K562 (cell line): ENCODE results near the gene KRT81.

Experiments used
- FOXM1 ChIP-seq, 2 experiments: fragments of 450-650 bp in 1 of 2; sonication (generic) in 1 of 2; formaldehyde crosslinking in 1 of 2; IDR thresholded peaks; 2 replicates each; pipeline versions ENCODE4 v1.6.1 to v1.9.0; 2017 to 2022; ENCODE audit warnings: low read depth in 2 of 2, mild to moderate bottlenecking in 2 of 2, missing genetic modification reagents in 1 of 2, moderate library complexity in 1 of 2
- NFE2L1 ChIP-seq: fragments of 450-650 bp; IDR thresholded peaks from 2 replicates; pipeline ENCODE4 v1.6.1; 2016; ENCODE audit warnings: missing genetic modification characterization, low read depth, mild to moderate bottlenecking, missing compliant biosample characterization, moderate library complexity, borderline replicate concordance
- POLR2A ChIP-seq: fragments of 450-650 bp; conservative IDR thresholded peaks from 2 replicates; pipeline ENCODE4 v1.6.1; 2016
- PTBP1 ChIP-seq: fragments of 200-400 bp; formaldehyde crosslinking; IDR thresholded peaks from 2 replicates; pipeline ENCODE4 v1.6.1; 2017; ENCODE audit warnings: low read depth, low read length
- STAT5B ChIP-seq: fragments of 250-450 bp; sonication (Bioruptor Pico); IDR thresholded peaks from 2 replicates; pipeline ENCODE4 v1.8.0; 2021; ENCODE audit warnings: mild to moderate bottlenecking, inconsistent platforms
- TAF7 ChIP-seq: fragments of 450-650 bp; IDR thresholded peaks from 2 replicates; pipeline ENCODE4 v1.6.1; 2016; ENCODE audit warnings: missing genetic modification characterization, missing compliant biosample characterization
- TRIM28 ChIP-seq: fragments of 450-650 bp; IDR thresholded peaks from 2 replicates; pipeline ENCODE4 v1.6.1; 2017
- ZKSCAN8 ChIP-seq: fragments of 200-800 bp; sonication (Bioruptor generic); IDR thresholded peaks from 2 replicates; pipeline ENCODE4 v1.6.1; 2016; ENCODE audit warnings: missing genetic modification characterization, missing compliant biosample characterization
- TF ChIP-seq, protein P1 (sequence below), 3 experiments: IDR thresholded peaks in 2 of 3; conservative IDR thresholded peaks in 1 of 3; 2 replicates each; pipeline ENCODE4 v1.5.1; 2011 to 2012; ENCODE audit warnings: low read length in 3 of 3, mild to moderate bottlenecking in 3 of 3, control low read depth in 2 of 3, improper control_type of control experiment in 1 of 3, inconsistent platforms in 1 of 3, low read depth in 1 of 3, mixed read lengths in 1 of 3, moderate library complexity in 1 of 3; ENCODE audit not compliant: insufficient read depth in 2 of 3

GRCh38 chr12:52249511-52250047 lies 41.8 kb downstream of the KRT81 start:
- TF ChIP-seq, protein P1, sequence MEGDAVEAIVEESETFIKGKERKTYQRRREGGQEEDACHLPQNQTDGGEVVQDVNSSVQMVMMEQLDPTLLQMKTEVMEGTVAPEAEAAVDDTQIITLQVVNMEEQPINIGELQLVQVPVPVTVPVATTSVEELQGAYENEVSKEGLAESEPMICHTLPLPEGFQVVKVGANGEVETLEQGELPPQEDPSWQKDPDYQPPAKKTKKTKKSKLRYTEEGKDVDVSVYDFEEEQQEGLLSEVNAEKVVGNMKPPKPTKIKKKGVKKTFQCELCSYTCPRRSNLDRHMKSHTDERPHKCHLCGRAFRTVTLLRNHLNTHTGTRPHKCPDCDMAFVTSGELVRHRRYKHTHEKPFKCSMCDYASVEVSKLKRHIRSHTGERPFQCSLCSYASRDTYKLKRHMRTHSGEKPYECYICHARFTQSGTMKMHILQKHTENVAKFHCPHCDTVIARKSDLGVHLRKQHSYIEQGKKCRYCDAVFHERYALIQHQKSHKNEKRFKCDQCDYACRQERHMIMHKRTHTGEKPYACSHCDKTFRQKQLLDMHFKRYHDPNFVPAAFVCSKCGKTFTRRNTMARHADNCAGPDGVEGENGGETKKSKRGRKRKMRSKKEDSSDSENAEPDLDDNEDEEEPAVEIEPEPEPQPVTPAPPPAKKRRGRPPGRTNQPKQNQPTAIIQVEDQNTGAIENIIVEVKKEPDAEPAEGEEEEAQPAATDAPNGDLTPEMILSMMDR (IDR thresholded peaks at IDR 0.05 in 2 of 3, conservative IDR thresholded peaks at IDR 0.05 in 1 of 3; ENCODE audit: insufficient read depth in 2 of 3, low read depth in 1 of 3, low read length in 3 of 3) = no peak
- TF ChIP-seq POLR2A (no peak), ZKSCAN8 (CRISPR knock-in tag) (no peak), PTBP1 (no peak), FOXM1 (IDR thresholded peaks at IDR 0.05; ENCODE audit: low read depth) (no peak), FOXM1 (CRISPR knock-in tag; IDR thresholded peaks at IDR 0.05; ENCODE audit: low read depth) (no peak), STAT5B (no peak), TRIM28 (no peak), NFE2L1 (tag) (no peak), TAF7 (no peak)
